ENCODE results near the gene METRN. TPM values are rescaled to one million over a fixed set of nuclear protein-coding genes. Genes with fewer than 3 reads are reported as not detected.

Gene METRN
- total RNA-seq, 2 donors from 2014 or later = 36.6 to 71.9 TPM

DNA sequence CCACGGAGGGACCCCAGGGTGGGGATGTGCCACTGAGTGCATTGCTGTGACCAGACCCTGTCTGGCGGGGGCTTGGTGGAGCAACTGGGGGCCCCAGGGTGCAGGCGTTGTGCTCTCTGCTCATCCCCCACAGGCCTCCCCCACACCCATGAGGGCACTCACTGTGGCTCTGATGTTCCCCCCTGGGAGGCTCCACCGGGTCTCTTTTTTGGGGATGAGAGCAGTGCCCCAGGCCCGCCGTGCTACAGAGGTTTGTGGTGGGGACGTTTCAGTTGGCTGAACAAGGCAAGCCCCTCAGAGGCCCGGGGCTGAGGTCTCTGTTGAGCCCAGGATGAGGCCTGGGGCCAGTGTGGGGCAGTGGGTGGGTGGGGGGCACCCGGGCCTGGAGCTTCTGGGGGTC is 8.8 kb downstream of the METRN start:
- H3K4me3 ChIP-seq = no peak overlapping the region
- DNase-seq = no peak

DNA sequence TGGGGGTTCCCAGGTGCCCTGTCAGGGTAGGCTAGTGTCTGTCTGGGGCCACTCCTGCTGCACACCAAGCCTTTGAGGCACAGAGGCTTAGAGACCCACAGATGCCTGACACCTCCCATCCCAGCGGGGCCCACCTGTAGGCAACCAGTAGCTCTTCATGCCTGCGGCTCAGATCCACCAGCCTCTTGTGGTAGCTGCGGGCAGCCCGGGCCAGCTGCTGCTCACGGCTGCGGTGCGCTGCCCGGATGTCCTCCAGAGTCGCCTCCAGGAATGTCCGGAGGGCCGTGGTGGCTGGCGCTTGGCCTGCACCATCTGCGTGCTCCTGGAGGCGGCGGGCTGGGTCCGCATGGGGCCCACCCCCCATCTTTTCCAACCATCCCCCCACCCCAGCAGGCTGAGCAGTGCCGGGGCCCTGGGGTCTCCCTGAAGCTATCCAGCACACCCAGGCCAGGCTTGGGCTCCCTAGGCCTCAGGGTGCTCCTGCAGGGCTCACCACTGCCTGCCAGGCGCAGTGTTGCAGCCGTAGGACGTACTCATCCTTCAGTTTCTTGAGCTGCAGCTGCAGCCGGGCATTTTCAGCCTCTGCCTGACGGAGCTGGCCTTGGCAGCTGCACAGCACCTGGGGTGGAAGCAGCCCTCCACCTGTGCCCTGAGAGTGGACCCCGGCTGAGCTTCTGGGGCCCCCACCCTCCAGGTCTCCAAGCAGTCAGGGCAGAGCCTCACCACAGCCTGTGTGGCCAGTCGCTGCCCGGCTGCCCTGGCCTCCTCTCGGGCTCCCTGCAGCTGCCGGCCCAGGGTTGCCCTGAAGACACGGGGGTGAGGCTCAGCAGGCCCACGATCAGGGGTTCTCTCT is 9.5 kb downstream of the METRN start:
- H3K4me3 ChIP-seq = no peak overlapping the region
- no peak for DNase-seq
- H3K9me3 ChIP-seq = no peaks in the 10 kb centered on the region
- peaks cover 0 to 7% of the 10 kb centered on the region in 2 donors for H3K27me3 ChIP-seq
- H3K36me3 ChIP-seq (replicated peaks in 1 of 2; ENCODE audit: insufficient read depth in 1 of 2, low read depth in 2 of 2) = no peaks in the 10 kb centered on the region
- ATAC-seq = no peak
- peaks cover 53% of the 10 kb centered on the region for H3K4me1 ChIP-seq
- intact Hi-C loops (cut with DNase I) = no loop called here
- WGBS, 2 donors = 54% methylated on average over 23 of the region's 29 CpGs; no CpG with 5 or more reads in 1 of the 2 donors
- H3K27ac ChIP-seq = no peak overlapping the region
- no peak for TF ChIP-seq POLR2A (IDR thresholded peaks at IDR 0.05)
- TF ChIP-seq, protein P1, sequence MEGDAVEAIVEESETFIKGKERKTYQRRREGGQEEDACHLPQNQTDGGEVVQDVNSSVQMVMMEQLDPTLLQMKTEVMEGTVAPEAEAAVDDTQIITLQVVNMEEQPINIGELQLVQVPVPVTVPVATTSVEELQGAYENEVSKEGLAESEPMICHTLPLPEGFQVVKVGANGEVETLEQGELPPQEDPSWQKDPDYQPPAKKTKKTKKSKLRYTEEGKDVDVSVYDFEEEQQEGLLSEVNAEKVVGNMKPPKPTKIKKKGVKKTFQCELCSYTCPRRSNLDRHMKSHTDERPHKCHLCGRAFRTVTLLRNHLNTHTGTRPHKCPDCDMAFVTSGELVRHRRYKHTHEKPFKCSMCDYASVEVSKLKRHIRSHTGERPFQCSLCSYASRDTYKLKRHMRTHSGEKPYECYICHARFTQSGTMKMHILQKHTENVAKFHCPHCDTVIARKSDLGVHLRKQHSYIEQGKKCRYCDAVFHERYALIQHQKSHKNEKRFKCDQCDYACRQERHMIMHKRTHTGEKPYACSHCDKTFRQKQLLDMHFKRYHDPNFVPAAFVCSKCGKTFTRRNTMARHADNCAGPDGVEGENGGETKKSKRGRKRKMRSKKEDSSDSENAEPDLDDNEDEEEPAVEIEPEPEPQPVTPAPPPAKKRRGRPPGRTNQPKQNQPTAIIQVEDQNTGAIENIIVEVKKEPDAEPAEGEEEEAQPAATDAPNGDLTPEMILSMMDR (IDR thresholded peaks at IDR 0.05) = no peak

More for the DNA sequence above, 8.8 kb downstream of the METRN start:
- H3K27me3 ChIP-seq = peaks cover 0 to 7% of the 10 kb centered on the region in 2 donors
- intact Hi-C loops (cut with DNase I) = no loop called here
- H3K4me1 ChIP-seq = peaks cover 56% of the 10 kb centered on the region
- no peak overlapping the region for H3K27ac ChIP-seq
- TF ChIP-seq, protein P1 (IDR thresholded peaks at IDR 0.05) = no peak
- no peak for TF ChIP-seq POLR2A (IDR thresholded peaks at IDR 0.05)
- no peaks in the 10 kb centered on the region for H3K36me3 ChIP-seq (replicated peaks in 1 of 2; ENCODE audit: insufficient read depth in 1 of 2, low read depth in 2 of 2)
- WGBS, 2 donors = 82% methylated on average over 9 of the region's 9 CpGs; no CpG with 5 or more reads in 1 of the 2 donors
- ATAC-seq = no peak
- no peaks in the 10 kb centered on the region for H3K9me3 ChIP-seq

DNA sequence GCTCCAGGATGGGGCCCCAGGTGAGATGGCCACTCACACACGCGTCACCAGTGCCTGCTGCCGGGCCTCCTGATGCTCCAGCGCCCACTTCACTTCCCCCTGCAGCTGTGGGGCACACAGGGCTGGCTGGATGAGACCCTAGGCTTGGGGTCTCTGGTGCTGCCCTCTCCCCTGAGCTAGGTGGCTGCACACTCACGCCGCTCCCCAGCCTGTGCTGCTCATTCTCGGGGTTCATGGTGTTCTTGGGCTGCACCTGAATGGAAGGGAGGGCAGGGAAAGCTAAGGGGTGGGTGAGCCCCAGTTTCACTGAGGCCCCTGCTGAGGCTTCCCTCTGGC is 10.1 kb downstream of the METRN start:
- peaks cover 47% of the 10 kb centered on the region for H3K4me1 ChIP-seq
- intact Hi-C loops (cut with DNase I) = no loop called here
- DNase-seq (no peak), ATAC-seq (no peak)
- no peaks in the 10 kb centered on the region for H3K9me3 ChIP-seq
- H3K27me3 ChIP-seq = peaks cover 0 to 7% of the 10 kb centered on the region in 2 donors
- H3K36me3 ChIP-seq (replicated peaks in 1 of 2; ENCODE audit: insufficient read depth in 1 of 2, low read depth in 2 of 2) = no peaks in the 10 kb centered on the region
- no peak overlapping the region for H3K27ac ChIP-seq
- H3K4me3 ChIP-seq = no peak overlapping the region
- 49 to 60% methylated on average over 4 to 7 of the region's 7 CpGs for WGBS, 2 donors
- TF ChIP-seq, protein P1 (IDR thresholded peaks at IDR 0.05) = no peak
- TF ChIP-seq POLR2A (IDR thresholded peaks at IDR 0.05) = no peak

DNA sequence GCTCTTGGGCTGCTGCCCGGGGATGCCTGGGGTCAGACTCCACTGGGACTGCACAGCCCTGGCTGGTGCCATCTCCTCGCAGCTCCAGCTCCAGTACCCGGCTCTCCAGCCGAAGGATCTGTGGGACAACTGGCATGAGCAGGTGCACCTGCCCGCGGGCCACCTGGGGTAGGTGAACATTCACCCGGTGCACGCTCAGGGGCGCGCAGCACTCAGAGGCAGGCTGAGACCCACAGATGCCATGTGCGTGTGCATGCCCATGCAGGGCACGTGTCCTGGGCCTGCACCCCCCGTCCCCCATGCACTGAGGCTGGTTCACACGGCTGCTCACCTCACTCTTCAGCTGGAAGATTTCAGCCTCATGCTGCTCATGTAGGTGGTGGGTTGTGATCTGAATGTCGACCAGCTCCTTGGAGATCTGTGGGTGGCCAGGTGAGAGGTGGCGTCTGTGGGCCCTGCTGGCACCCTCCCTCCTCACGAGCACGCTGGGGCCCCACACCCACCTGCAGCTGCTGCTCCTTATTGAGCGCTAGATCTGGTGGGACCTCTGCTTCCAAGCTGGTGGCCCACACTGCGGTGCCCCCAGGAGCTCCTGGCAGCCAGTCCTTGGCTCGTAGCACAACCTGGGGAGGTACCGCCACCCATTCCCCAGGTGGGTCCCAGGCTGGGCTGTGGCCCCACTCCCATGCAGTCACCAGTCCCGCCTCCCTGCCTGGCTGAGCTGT is 10.7 kb downstream of the METRN start:
- H3K9me3 ChIP-seq = no peaks in the 10 kb centered on the region
- 27 to 57% methylated on average over 8 to 23 of the region's 23 CpGs for WGBS, 2 donors
- no peak overlapping the region for H3K27ac ChIP-seq
- peaks cover 0 to 7% of the 10 kb centered on the region in 2 donors for H3K27me3 ChIP-seq
- no peak for DNase-seq
- TF ChIP-seq, protein P1 (IDR thresholded peaks at IDR 0.05) = no peak
- TF ChIP-seq POLR2A (IDR thresholded peaks at IDR 0.05) = no peak
- intact Hi-C loops (cut with DNase I) = no loop called here
- no peak for ATAC-seq
- peaks cover 42% of the 10 kb centered on the region for H3K4me1 ChIP-seq
- no peaks in the 10 kb centered on the region for H3K36me3 ChIP-seq (replicated peaks in 1 of 2; ENCODE audit: insufficient read depth in 1 of 2, low read depth in 2 of 2)
- no peak overlapping the region for H3K4me3 ChIP-seq

Data from body of pancreas (tissue), 4 donors.